Stimulated activated CD8-positive, alpha-beta memory T cell treated with anti-CD3 and anti-CD28 coated beads, Interleukin-15, amount 100 ng/mL, for 4 hours (primary cell): Measurements from ENCODE around the gene FAM81A.
"Not testable (repeated sequence)": the region's sequence is repeated elsewhere in the genome, so short reads cannot be mapped to it uniquely, and the experiment has no call there.

Experiments
- DNase-seq, 2 donors: peaks; one replicate each; pipeline ENCODE4 v3.0.0-alpha.2; 2020; ENCODE audit warnings: low read depth in 2 of 2

FAM81A gene

GRCh38 chr15:59424616-59425015 is 13.4 kb upstream of the FAM81A start:
- DNase-seq, result no peak

GRCh38 chr15:59428898-59429297 is 9.1 kb upstream of the FAM81A start:
- DNase-seq, result not testable (repeated sequence)

GRCh38 chr15:59432389-59432788 is 5.6 kb upstream of the FAM81A start:
- no peak for DNase-seq

- no peak for DNase-seq
Measured at GRCh38 chr15:59434481-59434880, 3.5 kb upstream of the FAM81A start.

GRCh38 chr15:59436774-59437141 is 1.2 kb upstream of the FAM81A start:
- DNase-seq, result no peak

- no peak for DNase-seq
Measured at GRCh38 chr15:59437142-59437816, 707 bp upstream of the FAM81A start.

GRCh38 chr15:59438625-59439290 is 772 bp downstream of the FAM81A start:
- no peak for DNase-seq

- DNase-seq, result no peak
Measured at GRCh38 chr15:59439576-59439975, 1.6 kb downstream of the FAM81A start.

- no peak for DNase-seq
Measured at GRCh38 chr15:59443341-59444072, 5.5 kb downstream of the FAM81A start.

- DNase-seq, result no peak
Measured at GRCh38 chr15:59444081-59444835, 6.3 kb downstream of the FAM81A start.

GRCh38 chr15:59444980-59445545 is 7.1 kb downstream of the FAM81A start:
- DNase-seq, result no peak

GRCh38 chr15:59446232-59446957 is 8.4 kb downstream of the FAM81A start:
- DNase-seq, result no peak

- DNase-seq, result no peak
Measured at GRCh38 chr15:59447367-59447766, 9.4 kb downstream of the FAM81A start.

- no peak for DNase-seq
Measured at GRCh38 chr15:59448871-59449270, 10.9 kb downstream of the FAM81A start.

GRCh38 chr15:59453474-59454215 is 15.7 kb downstream of the FAM81A start:
- DNase-seq, result no peak

GRCh38 chr15:59456114-59456513 is 18.1 kb downstream of the FAM81A start:
- DNase-seq, result no peak

- DNase-seq, result no peak
Measured at GRCh38 chr15:59457103-59457502, 19.1 kb downstream of the FAM81A start.

GRCh38 chr15:59461521-59461920 is 23.5 kb downstream of the FAM81A start:
- DNase-seq, result no peak

GRCh38 chr15:59473226-59473625 is 35.2 kb downstream of the FAM81A start:
- DNase-seq, result no peak

GRCh38 chr15:59475161-59475560 is 37.2 kb downstream of the FAM81A start:
- DNase-seq, result not testable (repeated sequence)
